Cardiac muscle cell (in vitro differentiated cells and primary cell): Measurements from ENCODE around the gene INSM2. TPM values are rescaled to one million over a fixed set of nuclear protein-coding genes. Genes with fewer than 3 reads are reported as not detected.

ENCODE experiments used
- DNase-seq, 2 donors: peaks; one replicate each; pipeline versions ENCODE4 v3.0.0 to v3.0.0-alpha.2; 2010 to 2017; ENCODE audit warnings: low read depth in 1 of 2, low spot score in 1 of 2
- H3K27ac ChIP-seq: fragments of 200-600 bp; sonication (generic); 2 replicates; pipeline ENCODE4 v1.5.1; 2016
- H3K27me3 ChIP-seq: fragments of 200-600 bp; sonication (generic); 2 replicates; pipeline ENCODE4 v1.6.0; 2016; ENCODE audit warnings: control low read depth
- H3K36me3 ChIP-seq: fragments of 200-600 bp; sonication (generic); 2 replicates; pipeline ENCODE4 v1.5.1; 2016; ENCODE audit warnings: control low read depth
- H3K4me1 ChIP-seq: fragments of 200-600 bp; sonication (generic); 2 replicates; pipeline ENCODE4 v1.8.1; 2017; ENCODE audit warnings: low read depth, mild to moderate bottlenecking, mixed run types
- H3K4me3 ChIP-seq: fragments of 200-600 bp; sonication (generic); 2 replicates; pipeline ENCODE4 v1.5.1; 2016; ENCODE audit warnings: mild to moderate bottlenecking
- H3K9me3 ChIP-seq: fragments of 200-600 bp; sonication (generic); 2 replicates; pipeline ENCODE4 v1.5.1; 2017; ENCODE audit warnings: low read depth, mild to moderate bottlenecking, control low read depth
- CTCF ChIP-seq: IDR thresholded peaks from 2 replicates; pipeline ENCODE4 v1.5.1; 2012; ENCODE audit warnings: low read depth, mild to moderate bottlenecking, low read length
- polyA plus RNA-seq: library from polyadenylated mRNA; unstranded; fragments of >200 nt; fragmentation: Nextera tagmentation; extraction: Ambion mirVana; gene quantifications from 2 replicates; pipeline ENCODE4 v1.2.1, GENCODE V29; 2016
- total RNA-seq: library from RNA; depleted of rRNA; stranded (reverse); fragments of >200 nt; gene quantifications from 2 replicates; pipeline ENCODE4 v1.2.3, GENCODE V29; 2016

INSM2 gene
- total and polyA plus RNA-seq, 2 experiments from 2014 or later = not detected

DNA sequence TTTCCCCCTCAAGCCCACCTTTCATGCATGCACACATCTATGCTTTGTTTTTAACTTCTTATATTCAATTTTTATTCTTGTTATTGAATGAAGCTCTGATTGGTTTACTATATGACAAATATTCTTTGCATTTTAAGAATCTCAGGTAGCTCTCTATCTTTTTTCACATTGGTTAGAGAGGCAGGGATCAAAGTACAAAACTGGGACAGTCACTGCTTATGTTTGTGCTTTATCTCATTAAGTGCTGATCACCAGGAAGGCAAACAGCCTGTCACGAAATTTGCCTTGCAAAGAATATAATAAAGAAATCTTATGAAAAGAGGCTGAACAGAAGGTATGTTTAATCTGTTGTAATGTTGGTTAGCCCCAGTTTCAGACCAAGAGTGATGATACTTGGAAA, 29.7 kb upstream of the INSM2 start:
- Histone ChIP-seq H3K36me3 (no peaks in the 10 kb centered on the region), H3K4me3 (no peak overlapping the region), H3K27me3 (peaks cover 3% of the 10 kb centered on the region), H3K4me1 (no peaks in the 10 kb centered on the region), H3K9me3 (no peaks in the 10 kb centered on the region), H3K27ac (no peak overlapping the region)
- no peak for TF ChIP-seq CTCF
- no peak for DNase-seq

GRCh38 chr14:35506461-35506860, 27.5 kb upstream of the INSM2 start:
- TF ChIP-seq CTCF = no peak
- DNase-seq = no peak
- H3K36me3 ChIP-seq = no peaks in the 10 kb centered on the region
- no peak overlapping the region for H3K27ac ChIP-seq
- no peaks in the 10 kb centered on the region for H3K9me3 ChIP-seq
- H3K4me3 ChIP-seq = no peak overlapping the region
- H3K27me3 ChIP-seq = peaks cover 3% of the 10 kb centered on the region
- H3K4me1 ChIP-seq = no peaks in the 10 kb centered on the region

DNA sequence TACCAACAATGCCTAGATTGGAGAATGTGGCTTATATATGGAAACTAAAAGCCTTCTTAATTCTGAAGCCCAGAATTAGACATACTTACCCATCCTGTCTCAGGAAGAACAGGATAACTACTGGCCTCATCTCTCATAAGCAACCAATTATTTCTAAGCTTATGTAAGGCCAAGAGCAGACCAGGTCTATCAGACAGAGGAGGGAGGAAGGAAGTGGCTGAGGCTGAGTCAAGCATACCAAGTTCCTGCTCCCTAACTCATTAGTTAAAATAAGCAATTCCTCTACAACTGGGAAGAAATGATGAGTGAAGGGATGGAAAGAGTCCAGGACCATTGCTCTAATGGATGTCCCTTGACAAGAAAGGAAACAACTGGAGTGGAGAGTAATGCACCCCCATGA, 27.0 kb upstream of the INSM2 start:
- Histone ChIP-seq H3K4me1 (no peaks in the 10 kb centered on the region), H3K27ac (no peak overlapping the region), H3K4me3 (no peak overlapping the region), H3K9me3 (no peaks in the 10 kb centered on the region), H3K36me3 (no peaks in the 10 kb centered on the region), H3K27me3 (peaks cover 3% of the 10 kb centered on the region)
- peak in 1 of 2 donors; percentile 14 for DNase-seq
- TF ChIP-seq CTCF = no peak

DNA sequence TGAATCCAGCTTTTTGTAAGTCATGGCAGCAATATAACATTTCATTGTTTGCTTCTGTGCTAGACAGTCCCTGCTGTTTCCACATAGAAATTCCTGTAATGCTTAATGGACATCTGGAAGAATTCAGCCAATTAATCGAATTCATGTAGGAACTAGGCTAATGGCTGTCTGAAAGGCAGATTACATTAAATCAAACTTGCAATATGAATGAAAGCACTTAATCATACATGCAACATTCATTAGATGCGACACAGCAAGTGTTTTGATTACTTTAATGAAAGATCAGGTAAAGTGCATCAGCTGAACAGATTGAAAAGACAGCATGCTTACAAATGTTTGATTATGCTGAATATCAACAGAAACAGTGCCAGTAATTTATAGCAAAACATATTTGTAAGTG, 24.1 kb upstream of the INSM2 start:
- H3K9me3 ChIP-seq = no peaks in the 10 kb centered on the region
- no peaks in the 10 kb centered on the region for H3K4me1 ChIP-seq
- TF ChIP-seq CTCF = no peak
- H3K27ac ChIP-seq = no peak overlapping the region
- no peak overlapping the region for H3K4me3 ChIP-seq
- no peak for DNase-seq
- no peaks in the 10 kb centered on the region for H3K36me3 ChIP-seq
- no peaks in the 10 kb centered on the region for H3K27me3 ChIP-seq

DNA sequence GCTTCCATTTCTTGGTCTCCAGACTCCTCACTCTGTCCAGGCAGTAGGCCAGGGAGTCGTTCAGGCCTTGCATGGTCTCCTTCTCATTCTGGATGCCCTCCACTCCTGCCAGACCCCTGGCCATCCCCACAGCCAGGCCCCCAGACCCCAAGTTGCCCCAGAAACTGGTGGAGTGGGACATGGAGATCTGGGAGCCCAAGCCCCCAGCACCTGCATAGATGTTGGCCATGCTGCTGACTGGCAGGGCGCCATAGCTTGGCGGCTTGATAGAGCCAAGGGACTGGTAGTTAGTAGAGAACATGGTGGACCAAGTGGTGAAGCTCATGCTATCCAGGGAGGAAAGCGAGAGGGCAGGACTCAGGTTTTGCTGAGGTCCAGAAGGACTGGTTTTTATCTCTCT, 21.2 kb upstream of the INSM2 start:
- H3K4me1 ChIP-seq = no peaks in the 10 kb centered on the region
- no peak for TF ChIP-seq CTCF
- DNase-seq = no peak
- H3K9me3 ChIP-seq = no peaks in the 10 kb centered on the region
- no peaks in the 10 kb centered on the region for H3K36me3 ChIP-seq
- H3K4me3 ChIP-seq = no peak overlapping the region
- H3K27ac ChIP-seq = no peak overlapping the region
- no peaks in the 10 kb centered on the region for H3K27me3 ChIP-seq

GRCh38 chr14:35515916-35516315, 18.0 kb upstream of the INSM2 start:
- TF ChIP-seq CTCF = no peak
- Histone ChIP-seq H3K9me3 (no peaks in the 10 kb centered on the region), H3K27ac (no peak overlapping the region), H3K36me3 (no peaks in the 10 kb centered on the region), H3K4me1 (no peaks in the 10 kb centered on the region), H3K27me3 (no peaks in the 10 kb centered on the region), H3K4me3 (no peak overlapping the region)
- DNase-seq = no peak
